Ishikawa (cell line): Measurements from ENCODE around the gene SSU72.

Experiments
- CREB1 ChIP-seq: IDR thresholded peaks from 2 replicates; pipeline ENCODE4 v1.6.1; 2012; ENCODE audit warnings: low read depth
- EP300 ChIP-seq: IDR thresholded peaks from 2 replicates; pipeline ENCODE4 v1.6.1; 2012; ENCODE audit warnings: borderline replicate concordance
- FOXM1 ChIP-seq: IDR thresholded peaks from 2 replicates; pipeline ENCODE4 v1.6.1; 2012; ENCODE audit warnings: low read depth, borderline replicate concordance
- NFIC ChIP-seq: IDR thresholded peaks from 2 replicates; pipeline ENCODE4 v1.6.1; 2012
- RAD21 ChIP-seq: IDR thresholded peaks from 2 replicates; pipeline ENCODE4 v1.6.1; 2012; ENCODE audit warnings: low read depth
- TAF1 ChIP-seq: IDR thresholded peaks from 2 replicates; pipeline ENCODE4 v1.6.1; 2012; ENCODE audit warnings: low read depth, mild to moderate bottlenecking

GRCh38 chr1:1618396-1619068 lies 43.9 kb upstream of the SSU72 start:
- no peak for TF ChIP-seq RAD21
- TF ChIP-seq EP300, result no peak
- TF ChIP-seq NFIC, result no peak
- TF ChIP-seq FOXM1, result no peak
- no peak for TF ChIP-seq TAF1
- no peak for TF ChIP-seq CREB1
